Right ventricle myocardium superior (tissue), 1 donor: Measurements from ENCODE around the gene PANX1. TPM values are rescaled to one million over a fixed set of nuclear protein-coding genes. Genes with fewer than 3 reads are reported as not detected.

Experiments used
- ATAC-seq: fragments of 200-7000 bp; cut with Tn5 transposase; one replicate; pipeline ENCODE4 v1.9.1; 2020; ENCODE audit warnings: mild to moderate bottlenecking; ENCODE audit not compliant: poor library complexity
- DNase-seq: peaks from one replicate; pipeline ENCODE4 v3.0.0-alpha.2; 2020
- intact Hi-C: fragments of 100-400 bp; cut with DNase I; formaldehyde crosslinking; loops from one replicate; pipeline ENCODE4 v1.11.2; 2022
- total RNA-seq: library from RNA; stranded (reverse); fragmentation: NEBNext Ultra II Directional; extraction: Animal tissue kit (Norgen Biotek cat#: 25700); gene quantifications from one replicate; pipeline ENCODE4 v1.2.1, GENCODE V29; 2021
- donor health status: DM: no; HTN: yes; CAD: no; lungs with severe emphysema.

Gene PANX1
- total RNA-seq, 1 donor from 2014 or later: 21.7 TPM

- no peak for ATAC-seq
- peak; percentile 54 for DNase-seq
- intact Hi-C loops: no loop called here
Measured at GRCh38 chr11:94171693-94172440, 43.2 kb downstream of the PANX1 start.

- intact Hi-C loops: no loop called here
- DNase-seq (no peak), ATAC-seq (no peak)
Measured at GRCh38 chr11:94175535-94175934, 46.9 kb downstream of the PANX1 start.

- intact Hi-C loops: no loop called here
- no peak for ATAC-seq
- no peak for DNase-seq
Measured at GRCh38 chr11:94178331-94178730, 49.7 kb downstream of the PANX1 start.

GRCh38 chr11:94179696-94180095, 51.1 kb downstream of the PANX1 start:
- no peak for ATAC-seq
- no peak for DNase-seq
- intact Hi-C loops: no loop called here

GRCh38 chr11:94181526-94181925, 52.9 kb downstream of the PANX1 start:
- ATAC-seq: no peak
- intact Hi-C loops: no loop called here
- DNase-seq: no peak

- intact Hi-C loops: no loop called here
- no peak for ATAC-seq
- no peak for DNase-seq
Measured at GRCh38 chr11:94181943-94182342, 53.3 kb downstream of the PANX1 start.

GRCh38 chr11:94183251-94183885, 54.7 kb downstream of the PANX1 start:
- no peak for ATAC-seq
- DNase-seq: no peak
- intact Hi-C loops: no loop called here

- DNase-seq (peak; percentile 67), ATAC-seq (peak; percentile 63)
- intact Hi-C loops: no loop called here
Measured at GRCh38 chr11:94183886-94184264, 55.2 kb downstream of the PANX1 start.

GRCh38 chr11:94184362-94184761, 55.7 kb downstream of the PANX1 start:
- intact Hi-C loops: no loop called here
- no peak for DNase-seq
- no peak for ATAC-seq

GRCh38 chr11:94184846-94185245, 56.2 kb downstream of the PANX1 start:
- DNase-seq (no peak), ATAC-seq (no peak)
- intact Hi-C loops: no loop called here

- ATAC-seq (no peak), DNase-seq (no peak)
- intact Hi-C loops: no loop called here
Measured at GRCh38 chr11:94185416-94186084, 56.9 kb downstream of the PANX1 start.

GRCh38 chr11:94186342-94187203, 57.9 kb downstream of the PANX1 start:
- DNase-seq: no peak
- no peak for ATAC-seq
- intact Hi-C loops: no loop called here

- no peak for ATAC-seq
- intact Hi-C loops: no loop called here
- DNase-seq: no peak
Measured at GRCh38 chr11:94193288-94193687, 64.6 kb downstream of the PANX1 start.

- DNase-seq (no peak), ATAC-seq (no peak)
- intact Hi-C loops: no loop called here
Measured at GRCh38 chr11:94194712-94195111, 66.1 kb downstream of the PANX1 start.

GRCh38 chr11:94196363-94196762, 67.7 kb downstream of the PANX1 start:
- ATAC-seq (no peak), DNase-seq (no peak)
- intact Hi-C loops: no loop called here

GRCh38 chr11:94198718-94199117, 70.1 kb downstream of the PANX1 start:
- DNase-seq (no peak), ATAC-seq (no peak)
- intact Hi-C loops: no loop called here

- intact Hi-C loops: no loop called here
- ATAC-seq (no peak), DNase-seq (no peak)
Measured at GRCh38 chr11:94199136-94200130, 70.8 kb downstream of the PANX1 start.

- DNase-seq: no peak
- intact Hi-C loops: no loop called here
- ATAC-seq: no peak
Measured at GRCh38 chr11:94201004-94201465, 72.4 kb downstream of the PANX1 start.
